ENCODE results near the gene PNKD.

DNA sequence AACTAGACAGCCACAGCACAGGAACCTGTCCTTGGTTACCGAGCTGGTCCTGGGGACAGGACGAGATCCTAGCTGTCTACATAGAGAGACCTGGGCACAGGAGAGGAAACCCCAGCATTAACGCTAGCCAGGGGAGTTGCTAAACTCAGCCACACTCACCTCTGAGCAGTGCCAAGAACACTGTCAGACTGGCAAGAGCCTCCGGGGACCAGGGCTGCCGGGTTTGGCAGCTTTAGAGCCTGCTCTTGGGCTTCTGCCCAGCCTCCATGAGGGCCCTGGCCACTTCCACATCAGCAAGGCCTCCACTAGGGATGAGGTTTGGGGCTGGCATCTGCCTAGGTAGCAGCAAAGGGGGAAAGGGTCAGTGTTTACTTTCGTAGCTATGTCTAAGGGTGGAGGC, 15.3 kb downstream of the PNKD start:
- TF ChIP-seq, protein P1, sequence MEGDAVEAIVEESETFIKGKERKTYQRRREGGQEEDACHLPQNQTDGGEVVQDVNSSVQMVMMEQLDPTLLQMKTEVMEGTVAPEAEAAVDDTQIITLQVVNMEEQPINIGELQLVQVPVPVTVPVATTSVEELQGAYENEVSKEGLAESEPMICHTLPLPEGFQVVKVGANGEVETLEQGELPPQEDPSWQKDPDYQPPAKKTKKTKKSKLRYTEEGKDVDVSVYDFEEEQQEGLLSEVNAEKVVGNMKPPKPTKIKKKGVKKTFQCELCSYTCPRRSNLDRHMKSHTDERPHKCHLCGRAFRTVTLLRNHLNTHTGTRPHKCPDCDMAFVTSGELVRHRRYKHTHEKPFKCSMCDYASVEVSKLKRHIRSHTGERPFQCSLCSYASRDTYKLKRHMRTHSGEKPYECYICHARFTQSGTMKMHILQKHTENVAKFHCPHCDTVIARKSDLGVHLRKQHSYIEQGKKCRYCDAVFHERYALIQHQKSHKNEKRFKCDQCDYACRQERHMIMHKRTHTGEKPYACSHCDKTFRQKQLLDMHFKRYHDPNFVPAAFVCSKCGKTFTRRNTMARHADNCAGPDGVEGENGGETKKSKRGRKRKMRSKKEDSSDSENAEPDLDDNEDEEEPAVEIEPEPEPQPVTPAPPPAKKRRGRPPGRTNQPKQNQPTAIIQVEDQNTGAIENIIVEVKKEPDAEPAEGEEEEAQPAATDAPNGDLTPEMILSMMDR (IDR thresholded peaks at IDR 0.05; ENCODE audit: insufficient read depth, low read length, poor library complexity, severe bottlenecking): no peak
- no peak for TF ChIP-seq EZH2phosphoT487 (conservative IDR thresholded peaks at IDR 0.05; ENCODE audit: low read length)

Data from SU-DHL-6 (cell line).